ENCODE results near the gene RBM44. TPM values are rescaled to one million over a fixed set of nuclear protein-coding genes. Genes with fewer than 3 reads are reported as not detected.

The RBM44 gene
- total RNA-seq, 1 experiment from 2014 or later, result 0.94 TPM

GRCh38 chr2:237886685-237887481, 88.3 kb downstream of the RBM44 start:
- intact Hi-C loops (cut with micrococcal nuclease; ENCODE audit: unreplicated experiment), result no loop called here
- peaks cover 24% of the 10 kb centered on the region for H3F3A ChIP-seq (ENCODE audit: insufficient read depth, low read depth)
- no peaks in the 10 kb centered on the region for H3K9me2 ChIP-seq (ENCODE audit: insufficient read depth)
- H3K4me2 ChIP-seq, result no peak overlapping the region
- no peak for DNase-seq
- H3K4me1 ChIP-seq (replicated peaks; ENCODE audit: insufficient read depth), result peaks cover 23% of the 10 kb centered on the region
- H2AFZ ChIP-seq, result no peak overlapping the region
- no peaks in the 10 kb centered on the region for H3K27me3 ChIP-seq (ENCODE audit: insufficient read depth, low read depth)
- no peaks in the 10 kb centered on the region for H4K20me1 ChIP-seq (ENCODE audit: insufficient read depth)
- no TSS peak for BruUV-seq (replicated peaks)
- ChIA-PET CTCF (no interaction called here), POLR2A (ENCODE audit: unreplicated experiment) (no interaction called here)
- H3K79me2 ChIP-seq (ENCODE audit: low read depth), result no peaks in the 10 kb centered on the region
- H3K36me3 ChIP-seq (ENCODE audit: low read depth), result no peaks in the 10 kb centered on the region
- H3K4me3 ChIP-seq, result no peak overlapping the region
- TF ChIP-seq EZH2 (IDR thresholded peaks at IDR 0.05; ENCODE audit: low read depth), result no peak
- no peak for TF ChIP-seq CTCF (conservative IDR thresholded peaks at IDR 0.05)
- H3K27ac ChIP-seq, result no peak overlapping the region
- no peaks in the 10 kb centered on the region for H3K9me3 ChIP-seq (ENCODE audit: insufficient read depth, low read depth)

- H3K36me3 ChIP-seq (ENCODE audit: low read depth), result no peaks in the 10 kb centered on the region
- no peaks in the 10 kb centered on the region for H3K27me3 ChIP-seq (ENCODE audit: insufficient read depth, low read depth)
- POLR2A ChIA-PET (ENCODE audit: unreplicated experiment), result interaction anchor here (0.7 kb wide), 1 partner anchor 176 kb away, joined by 6 read pairs; no protein-coding TSS in a partner anchor
- no peak for TF ChIP-seq CTCF (conservative IDR thresholded peaks at IDR 0.05)
- no peak for TF ChIP-seq EZH2 (IDR thresholded peaks at IDR 0.05; ENCODE audit: low read depth)
- no peak overlapping the region for H2AFZ ChIP-seq
- peak overlapping the region; percentile 35 for H3K27ac ChIP-seq
- no TSS peak for BruUV-seq (replicated peaks)
- no peaks in the 10 kb centered on the region for H3K9me2 ChIP-seq (ENCODE audit: insufficient read depth)
- peaks cover 29% of the 10 kb centered on the region for H3F3A ChIP-seq (ENCODE audit: insufficient read depth, low read depth)
- no peaks in the 10 kb centered on the region for H3K9me3 ChIP-seq (ENCODE audit: insufficient read depth, low read depth)
- H3K4me1 ChIP-seq (replicated peaks; ENCODE audit: insufficient read depth), result peaks cover 23% of the 10 kb centered on the region
- H3K4me2 ChIP-seq, result peak overlapping the region; percentile 33
- H3K79me2 ChIP-seq (ENCODE audit: low read depth), result no peaks in the 10 kb centered on the region
- no peaks in the 10 kb centered on the region for H4K20me1 ChIP-seq (ENCODE audit: insufficient read depth)
- DNase-seq, result peak in 1 of 2 experiments; percentile 76
- CTCF ChIA-PET, result no interaction called here
- no peak overlapping the region for H3K4me3 ChIP-seq
- intact Hi-C loops (cut with micrococcal nuclease; ENCODE audit: unreplicated experiment), result no loop called here
These were observed 89.8 kb downstream of the RBM44 start for GRCh38 chr2:237888389-237888788.

- no peak overlapping the region for H3K27ac ChIP-seq
- no peak for DNase-seq
- H3K27me3 ChIP-seq (ENCODE audit: insufficient read depth, low read depth), result no peaks in the 10 kb centered on the region
- CTCF ChIA-PET, result interaction anchor here (0.5 kb wide), 1 partner anchor 413 kb away, joined by 3 read pairs; no protein-coding TSS in a partner anchor
- H2AFZ ChIP-seq, result no peak overlapping the region
- H3K36me3 ChIP-seq (ENCODE audit: low read depth), result no peaks in the 10 kb centered on the region
- H3K4me2 ChIP-seq, result peak overlapping the region; percentile 33; the same call in 1 of the 2 replicates
- H3K4me3 ChIP-seq, result no peak overlapping the region
- TF ChIP-seq CTCF (conservative IDR thresholded peaks at IDR 0.05), result no peak
- intact Hi-C loops (cut with micrococcal nuclease; ENCODE audit: unreplicated experiment), result no loop called here
- peaks cover 23% of the 10 kb centered on the region for H3K4me1 ChIP-seq (replicated peaks; ENCODE audit: insufficient read depth)
- no TSS peak for BruUV-seq (replicated peaks)
- no peaks in the 10 kb centered on the region for H3K79me2 ChIP-seq (ENCODE audit: low read depth)
- H4K20me1 ChIP-seq (ENCODE audit: insufficient read depth), result no peaks in the 10 kb centered on the region
- H3K9me2 ChIP-seq (ENCODE audit: insufficient read depth), result no peaks in the 10 kb centered on the region
- peaks cover 28% of the 10 kb centered on the region for H3F3A ChIP-seq (ENCODE audit: insufficient read depth, low read depth)
- POLR2A ChIA-PET (ENCODE audit: unreplicated experiment), result interaction anchor here (0.6 kb wide), 1 partner anchor 189 kb away, joined by 3 read pairs; no protein-coding TSS in a partner anchor
- H3K9me3 ChIP-seq (ENCODE audit: insufficient read depth, low read depth), result no peaks in the 10 kb centered on the region
These were observed 90.4 kb downstream of the RBM44 start for GRCh38 chr2:237889016-237889415.

Data from PC-9 (cell line).